NOMO-1 treated with DMSO at 0.1 percent for 48 hours (cell line): ENCODE results near the gene TXNDC2.
A peak's percentile ranks its signal among the peaks of the same experiment; 100 is the strongest.

Experiments
- DNase-seq: peaks from one replicate; lab custom pipeline; 2025; ENCODE audit not compliant: unreplicated experiment; lab: John Stamatoyannopoulos, UW

The TXNDC2 gene

DNA sequence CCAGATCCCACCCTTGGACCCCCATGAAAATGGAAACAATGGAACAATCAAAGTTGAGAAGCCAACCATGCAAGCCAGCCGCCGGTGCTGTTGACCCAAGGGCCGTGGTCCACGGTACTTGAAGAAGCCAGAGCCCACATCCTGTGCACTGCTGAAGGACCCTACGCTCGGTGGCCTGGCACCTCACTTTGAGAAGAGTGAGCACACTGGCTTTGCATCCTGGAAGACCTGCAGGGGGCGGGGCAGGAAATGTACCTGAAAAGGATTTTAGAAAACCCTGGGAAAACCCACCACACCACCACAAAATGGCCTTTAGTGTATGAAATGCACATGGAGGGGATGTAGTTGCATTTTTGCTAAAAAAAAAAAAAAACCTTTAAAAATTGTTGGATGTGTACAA lies 26.5 kb upstream of the TXNDC2 start:
- DNase-seq, result no peak

DNA sequence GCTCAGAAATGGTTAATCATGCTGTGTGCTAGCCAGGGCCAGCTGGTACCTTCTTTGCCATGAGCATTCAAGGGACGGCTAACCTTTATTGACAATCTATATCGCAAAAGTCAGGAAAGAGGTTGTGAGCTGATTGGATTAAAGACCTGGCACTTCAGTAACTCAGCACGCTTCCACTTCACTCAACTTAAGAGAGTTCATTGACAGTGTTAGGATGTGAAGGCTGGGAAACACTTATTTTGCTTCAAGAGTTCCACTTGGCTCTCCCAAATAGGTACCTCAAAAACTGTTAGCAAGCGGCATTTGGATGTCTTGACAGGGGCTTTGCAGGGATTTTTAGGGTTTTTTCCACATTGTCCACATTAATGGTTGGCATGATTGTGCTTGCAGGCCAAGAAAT lies 25.1 kb upstream of the TXNDC2 start:
- no peak for DNase-seq

DNA sequence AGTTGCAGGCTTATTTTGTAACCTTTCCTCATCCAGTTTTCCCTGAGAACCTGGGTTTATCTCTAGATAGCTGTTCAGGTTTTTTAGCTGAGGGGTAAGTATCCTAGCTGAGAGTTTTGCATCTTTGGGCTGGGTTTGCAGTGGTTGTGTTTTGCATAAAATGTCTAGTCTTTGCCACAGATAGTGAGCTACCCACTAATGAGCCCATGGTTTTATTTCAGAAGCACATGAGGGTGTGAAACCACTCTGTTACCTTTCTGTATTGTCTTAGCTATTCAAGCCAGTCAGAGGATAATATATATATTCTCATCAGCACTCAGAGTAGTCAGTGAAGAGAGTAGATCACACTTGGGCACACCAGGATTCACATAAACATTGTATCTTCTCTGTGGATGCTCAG lies 24.6 kb upstream of the TXNDC2 start:
- no peak for DNase-seq

DNA sequence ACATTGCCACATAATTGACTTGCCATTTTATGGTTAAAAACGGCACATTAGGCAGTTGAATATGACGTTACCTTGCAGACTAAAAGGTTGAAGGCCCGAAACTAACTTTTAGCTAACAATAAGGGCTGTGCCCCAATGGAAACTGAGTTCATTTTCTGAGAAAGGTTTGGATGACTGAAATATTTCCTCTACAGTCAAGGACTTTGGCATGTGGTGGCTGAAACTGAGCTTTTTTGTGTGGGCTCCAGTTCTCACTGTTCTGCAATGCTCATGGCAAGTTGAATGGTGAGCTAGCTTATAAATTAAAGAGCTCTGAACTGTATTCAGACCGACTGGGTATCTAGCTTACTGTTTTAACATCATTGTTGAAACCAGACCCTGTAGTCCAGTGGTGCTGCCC lies 23.8 kb upstream of the TXNDC2 start:
- DNase-seq, result peak; percentile 43

DNA sequence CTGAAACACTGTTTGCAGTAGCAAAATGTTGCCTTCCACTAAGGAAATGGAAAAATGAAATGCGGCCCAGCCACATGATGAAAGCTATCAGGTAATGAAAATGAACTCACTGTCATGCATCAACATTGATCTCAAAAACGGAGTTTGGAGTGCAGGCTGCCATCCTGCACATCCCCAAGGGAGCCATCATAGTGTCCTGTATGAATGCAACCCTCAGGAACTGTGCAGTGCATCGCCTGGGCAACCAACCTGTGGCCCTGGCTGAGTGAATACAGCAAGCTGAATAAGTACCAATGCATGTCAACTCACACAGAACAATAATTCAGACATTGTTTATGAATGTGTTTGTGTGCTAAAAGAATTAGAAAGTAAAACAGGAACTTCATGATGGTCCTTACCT lies 23.1 kb upstream of the TXNDC2 start:
- DNase-seq, result no peak

DNA sequence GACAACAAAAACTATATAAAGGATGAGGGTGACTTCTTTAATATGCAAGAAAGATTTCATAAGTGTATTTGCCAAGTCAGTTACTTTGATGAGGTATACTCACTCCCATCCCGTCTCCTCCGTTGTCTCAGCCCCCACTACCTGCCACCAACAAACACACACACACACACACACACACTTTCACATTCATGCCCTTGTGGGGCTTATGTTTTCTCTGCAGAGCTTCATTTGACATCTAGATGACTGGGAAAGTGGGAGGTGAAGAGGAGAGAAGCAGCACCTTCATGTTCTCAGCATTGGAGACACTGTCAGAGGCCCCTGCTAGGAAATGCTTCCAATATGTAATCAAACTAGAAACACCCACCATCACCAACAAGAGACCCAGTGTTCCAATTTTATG lies 22.5 kb upstream of the TXNDC2 start:
- no peak for DNase-seq

DNA sequence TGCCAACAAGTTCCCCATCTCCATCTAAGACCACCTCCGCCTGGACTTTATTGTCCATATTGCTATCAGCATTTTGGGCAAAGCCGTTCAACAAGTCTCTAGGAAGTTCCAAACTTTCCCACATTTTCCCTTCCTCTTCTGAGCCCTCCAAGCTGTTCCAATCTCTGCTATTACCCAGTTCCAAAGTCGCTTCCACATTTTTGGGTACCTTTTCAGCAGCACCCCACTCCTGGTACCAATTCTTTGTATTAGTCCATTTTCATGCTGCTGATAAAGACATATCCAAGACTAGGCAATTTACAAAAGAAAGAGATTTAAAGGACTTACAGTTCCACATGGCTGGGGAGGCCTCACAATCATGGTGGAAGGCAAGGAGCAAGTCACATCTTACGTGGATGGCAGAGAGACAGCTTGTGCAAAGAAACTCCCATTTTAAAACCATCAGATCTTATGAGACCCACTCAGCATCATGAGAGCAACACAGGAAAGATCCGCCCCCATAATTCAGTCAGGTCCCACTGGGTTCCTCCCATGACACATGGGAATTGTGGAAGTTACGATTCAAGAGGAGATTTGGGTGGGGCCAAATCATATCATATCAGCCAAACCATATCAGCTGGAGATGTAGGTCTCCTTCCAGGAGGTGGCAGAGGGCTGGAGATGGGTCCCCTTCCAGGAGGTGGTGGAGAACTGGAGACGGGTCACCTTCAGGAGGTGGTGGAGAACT lies 19.8 kb upstream of the TXNDC2 start:
- DNase-seq, result no peak

DNA sequence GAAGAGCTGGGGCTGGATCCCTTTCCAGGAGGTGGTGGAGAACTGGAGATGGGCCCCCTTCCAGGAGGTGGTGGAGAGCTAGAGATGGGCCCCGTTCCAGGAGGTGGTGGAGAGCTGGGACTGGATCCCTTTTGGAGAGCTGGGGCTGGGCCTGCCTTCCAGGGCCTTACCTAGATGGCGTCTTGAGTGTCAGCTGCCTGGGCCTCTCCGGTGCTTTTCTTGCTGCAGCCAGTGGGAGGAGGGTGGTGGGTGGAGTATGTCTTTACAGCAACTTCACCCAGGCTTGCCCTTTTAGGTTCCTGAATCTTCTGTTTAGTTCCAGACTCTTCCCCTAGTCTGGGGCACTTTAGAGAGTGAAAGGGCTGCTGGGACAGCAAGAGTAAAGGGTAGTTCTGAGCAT lies 19.1 kb upstream of the TXNDC2 start:
- no peak for DNase-seq

DNA sequence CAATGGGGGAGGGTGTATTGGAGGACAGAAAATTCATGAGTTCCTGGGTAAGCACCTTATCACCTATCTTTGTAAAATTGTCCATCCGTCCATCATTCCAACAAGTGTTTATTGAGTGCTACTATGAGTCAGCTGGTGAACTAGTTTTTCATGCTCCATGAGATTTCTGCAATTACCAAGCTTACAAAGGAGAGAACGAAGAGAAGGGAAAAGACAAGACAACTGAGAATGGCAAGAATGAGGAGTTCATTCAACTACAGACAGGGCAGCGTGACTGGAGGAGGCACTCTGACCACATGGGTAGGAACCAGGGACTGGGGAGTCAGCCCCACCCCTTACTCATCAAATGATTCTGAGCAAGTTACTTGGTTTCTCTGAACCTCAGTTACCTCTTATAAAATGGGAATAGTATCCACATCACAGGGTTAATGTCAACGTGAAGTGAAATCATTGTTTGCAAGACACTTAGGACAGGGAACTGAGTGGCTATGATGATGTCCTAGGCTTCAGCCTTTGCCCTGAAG lies 18.6 kb upstream of the TXNDC2 start:
- DNase-seq, result no peak

DNA sequence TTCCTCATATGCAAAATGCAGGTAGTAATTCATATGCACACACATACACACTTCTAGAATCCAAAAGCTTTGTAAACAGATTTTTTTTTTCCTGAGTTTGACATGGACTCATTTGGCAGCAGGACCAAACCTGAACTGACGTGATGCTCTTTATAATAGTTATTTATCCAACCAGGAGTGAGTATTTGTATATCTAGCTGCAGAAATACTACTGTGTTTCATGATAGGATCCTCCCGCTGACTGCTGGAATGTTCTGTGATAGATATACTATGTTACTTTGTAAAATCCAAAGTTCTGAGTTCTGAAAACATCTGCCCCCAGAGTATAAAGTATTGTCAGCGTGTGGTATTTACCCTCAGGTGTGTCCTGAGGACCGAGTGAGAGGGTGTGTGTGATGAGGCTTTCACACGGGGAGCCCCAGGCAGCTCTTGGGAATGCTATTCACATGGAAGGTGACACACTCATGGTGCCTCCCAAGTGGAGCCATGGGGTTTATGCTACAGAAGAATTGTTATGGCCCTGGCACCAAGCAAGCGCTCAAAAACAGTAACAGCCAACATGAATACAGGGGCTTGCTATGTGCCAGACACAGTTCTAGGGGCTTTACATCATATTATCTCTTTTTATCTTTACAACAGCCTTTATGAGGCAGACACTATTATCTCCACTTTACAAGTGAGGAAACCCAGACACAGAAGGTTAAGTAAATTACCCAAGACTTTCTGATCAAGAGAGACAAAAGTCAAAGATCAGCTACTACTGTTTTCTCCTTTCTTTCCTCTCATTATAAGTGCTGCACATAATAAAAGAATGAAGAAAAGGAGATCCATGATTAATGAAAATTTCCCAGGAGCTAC lies 16.7 kb upstream of the TXNDC2 start:
- peak; percentile 24 for DNase-seq

DNA sequence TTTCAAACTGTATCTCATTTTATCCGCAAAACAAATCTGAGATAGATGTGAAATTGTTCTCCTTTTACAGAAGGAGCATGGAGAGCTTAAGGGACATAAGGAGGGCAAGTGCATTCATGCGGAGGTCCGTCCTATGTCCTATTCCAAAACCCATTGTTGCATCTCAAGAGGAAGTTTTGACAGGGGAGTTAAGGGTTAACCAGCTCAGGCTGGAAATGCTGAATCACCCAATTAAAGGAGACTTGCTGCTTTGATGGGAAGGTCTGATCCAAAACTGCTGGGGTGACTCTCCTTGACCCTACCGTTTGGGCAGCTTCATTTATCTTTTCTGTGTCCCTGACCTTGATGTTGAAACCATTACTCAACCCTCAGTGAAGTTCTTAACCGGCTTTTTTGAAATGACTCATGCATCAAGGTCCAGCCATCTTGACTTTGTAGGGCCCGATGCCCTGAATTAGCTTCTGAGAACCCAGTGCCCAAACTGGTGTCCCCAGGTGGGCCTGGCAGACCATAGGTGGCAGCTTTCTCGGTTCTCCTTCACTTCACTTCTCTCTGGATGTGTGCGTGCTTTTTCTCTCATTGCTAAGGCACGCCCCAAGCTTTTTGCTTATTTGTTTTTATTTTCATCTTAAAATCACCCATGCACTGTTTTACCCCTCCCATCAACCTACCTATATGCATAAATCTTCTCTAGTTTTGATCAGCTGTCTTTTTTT lies 15.9 kb upstream of the TXNDC2 start:
- DNase-seq, result peak; percentile 99

DNA sequence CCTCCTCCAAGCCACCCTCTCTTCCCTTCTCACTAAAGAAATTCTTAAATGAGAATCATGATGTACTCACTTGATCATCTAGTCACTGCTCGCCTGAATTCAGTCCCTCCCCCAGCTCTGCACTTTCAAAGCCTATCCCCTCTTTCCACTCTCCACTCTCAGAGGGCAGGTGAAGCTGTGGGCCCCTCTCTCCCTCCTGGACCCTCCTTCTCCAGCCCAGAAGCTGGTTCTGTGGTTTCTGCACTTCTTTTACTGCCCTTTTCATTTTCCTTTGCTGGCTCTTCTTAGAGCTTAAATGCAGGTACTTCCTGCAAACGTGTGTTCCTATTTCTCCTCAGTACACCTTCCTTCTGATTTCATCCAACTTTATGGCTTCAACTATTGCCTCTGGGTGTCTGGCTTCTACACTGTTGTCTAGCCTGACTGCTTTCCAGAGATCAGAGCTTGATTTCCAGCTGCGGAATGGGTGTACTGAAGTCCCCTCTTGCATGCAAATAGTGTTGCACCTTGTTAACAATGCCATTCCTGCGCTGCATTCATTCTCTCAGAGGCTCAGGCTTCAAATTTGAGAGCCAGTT lies 15.3 kb upstream of the TXNDC2 start:
- DNase-seq, result no peak

DNA sequence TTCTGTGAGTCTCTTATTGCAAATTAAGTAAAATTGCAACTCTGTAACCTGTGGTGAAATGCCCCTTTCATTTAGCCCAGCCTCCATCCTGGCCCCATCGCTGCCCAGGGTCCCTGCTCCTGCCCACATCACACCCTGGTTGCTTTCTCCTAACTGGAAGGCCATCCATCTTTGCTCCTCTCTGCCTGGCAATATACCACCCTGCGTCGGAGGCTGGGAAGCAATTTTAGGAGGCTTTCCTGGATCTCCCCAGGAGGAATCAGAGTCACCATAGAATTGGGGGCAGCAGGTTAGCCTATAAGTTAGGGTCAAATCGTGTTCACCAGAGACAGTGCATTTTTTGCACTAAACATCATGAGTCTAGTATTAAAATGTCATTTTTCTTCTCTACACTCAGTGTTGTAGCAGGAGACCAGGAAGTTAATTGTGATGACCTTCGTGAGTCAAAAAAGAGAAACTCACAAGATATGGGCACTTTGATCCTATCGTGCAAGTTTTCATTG lies 14.5 kb upstream of the TXNDC2 start:
- DNase-seq, result peak; percentile 13

DNA sequence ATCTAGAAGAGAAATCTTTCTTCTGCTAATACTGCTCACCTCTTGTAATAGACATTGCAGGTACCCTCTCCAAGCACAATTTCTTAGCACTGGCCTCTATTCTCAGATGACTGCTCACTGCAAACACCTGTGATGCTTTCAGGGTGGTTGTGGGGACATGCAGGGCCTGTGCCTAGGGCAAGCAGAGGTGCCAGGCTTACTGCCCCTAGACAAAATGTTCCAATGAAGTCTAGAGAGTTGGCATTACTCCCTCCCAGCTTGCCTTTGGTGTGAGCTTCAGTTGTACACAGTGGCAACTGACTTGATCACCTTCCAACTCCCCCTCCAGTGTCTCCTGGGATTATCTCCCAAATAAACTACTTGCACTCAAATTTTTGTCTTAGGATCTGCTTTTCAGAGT lies 12.9 kb upstream of the TXNDC2 start:
- no peak for DNase-seq

DNA sequence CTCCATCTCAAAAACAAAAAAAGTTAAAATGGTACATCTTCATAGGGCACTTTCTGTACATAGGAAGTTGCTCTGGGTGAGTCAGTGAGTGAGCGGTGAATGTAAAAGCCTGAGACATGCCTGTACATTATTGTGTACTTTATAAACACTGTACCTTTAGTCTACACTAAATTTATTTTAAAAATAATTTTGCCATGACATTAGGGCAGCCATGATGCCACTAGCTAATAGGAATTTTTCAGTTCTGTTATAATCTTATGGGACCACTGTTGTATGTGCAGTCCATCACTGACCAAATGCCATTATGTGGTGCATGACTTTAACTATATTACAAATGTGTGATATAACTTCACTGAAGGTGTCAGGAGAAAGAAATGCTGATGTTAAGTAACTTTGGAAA lies 11.0 kb upstream of the TXNDC2 start:
- DNase-seq, result no peak

DNA sequence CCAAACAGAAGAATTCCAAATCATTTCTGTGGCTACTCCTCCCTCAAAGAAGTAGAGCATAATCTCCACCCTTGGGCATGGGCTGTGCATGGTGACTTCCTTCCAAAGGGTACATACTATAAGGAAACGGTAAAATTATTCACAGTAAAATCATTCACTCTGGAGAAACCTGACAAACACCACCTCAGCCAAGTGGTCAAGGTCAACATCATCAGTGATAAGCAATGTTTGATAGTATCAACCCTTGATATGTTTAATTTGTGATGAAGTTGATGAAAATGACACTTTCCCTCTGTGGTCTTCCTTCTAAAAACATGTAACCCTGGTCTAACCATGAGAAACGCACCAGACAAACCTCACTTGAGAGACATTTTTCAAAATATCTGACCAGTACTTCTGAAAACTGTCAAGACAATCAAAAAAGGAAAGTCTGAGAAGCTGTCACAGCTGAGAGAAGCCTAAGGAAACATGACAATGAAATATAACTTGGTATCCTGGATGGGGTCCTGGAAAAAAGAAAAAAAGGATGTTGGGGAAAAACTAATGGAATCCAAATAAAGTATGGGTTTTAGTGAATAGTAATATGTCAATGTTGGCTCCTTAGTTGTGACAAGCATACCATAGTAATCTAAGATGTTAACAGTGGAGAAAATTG lies 9.4 kb upstream of the TXNDC2 start:
- no peak for DNase-seq

DNA sequence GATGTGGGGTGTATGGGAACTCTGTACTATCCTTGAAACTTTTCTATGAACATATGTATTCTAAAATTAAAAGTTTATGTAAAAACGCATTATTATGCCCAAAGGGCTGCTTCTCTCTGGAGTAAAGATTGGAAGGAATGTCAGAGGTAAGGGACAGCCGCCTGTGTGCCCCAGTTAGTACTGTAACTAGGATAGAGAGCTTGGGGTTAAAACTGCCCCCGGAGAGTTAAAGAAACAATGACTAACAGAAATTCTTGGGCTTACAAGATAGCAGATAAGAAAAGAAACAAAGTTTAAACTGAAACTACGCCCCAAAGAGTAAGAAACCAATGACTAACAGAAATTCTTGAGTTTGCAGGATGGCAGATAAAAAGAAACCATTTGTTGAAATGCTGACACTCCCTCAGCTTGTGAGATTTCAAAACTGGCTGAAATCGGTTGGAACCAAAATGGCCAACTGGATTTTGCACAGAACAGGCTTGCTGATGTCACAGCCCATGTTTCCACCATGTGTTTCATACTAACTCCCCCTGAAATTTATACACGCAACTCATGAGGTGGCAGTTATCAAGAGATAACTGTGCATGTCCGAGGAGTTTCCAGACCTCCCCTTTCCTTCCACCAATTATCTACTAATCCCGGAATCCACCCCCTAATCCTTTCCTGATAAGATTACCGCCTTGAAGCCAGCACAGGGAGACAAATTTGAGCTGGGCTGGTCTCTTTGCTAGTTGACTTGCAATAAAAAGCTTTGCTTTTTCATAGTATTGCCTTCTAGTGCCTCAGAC lies 8.7 kb upstream of the TXNDC2 start:
- DNase-seq, result no peak

DNA sequence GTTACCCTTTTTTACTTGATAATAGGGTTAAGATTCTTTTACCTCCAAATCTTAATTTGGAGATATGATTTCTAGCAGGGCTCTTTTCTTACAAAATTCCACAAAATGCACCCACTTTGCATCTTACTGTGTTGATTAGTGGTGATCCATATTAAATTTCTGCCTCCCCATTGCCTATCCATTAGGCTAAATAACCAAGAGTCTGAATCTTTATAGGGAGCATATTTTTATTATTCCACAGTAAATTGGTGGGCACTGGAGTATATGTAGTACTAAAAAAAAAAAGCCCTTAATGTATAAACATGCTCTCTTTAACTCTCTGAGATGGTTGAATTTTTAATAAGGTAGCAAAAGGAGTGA lies 8.1 kb upstream of the TXNDC2 start:
- DNase-seq, result no peak

DNA sequence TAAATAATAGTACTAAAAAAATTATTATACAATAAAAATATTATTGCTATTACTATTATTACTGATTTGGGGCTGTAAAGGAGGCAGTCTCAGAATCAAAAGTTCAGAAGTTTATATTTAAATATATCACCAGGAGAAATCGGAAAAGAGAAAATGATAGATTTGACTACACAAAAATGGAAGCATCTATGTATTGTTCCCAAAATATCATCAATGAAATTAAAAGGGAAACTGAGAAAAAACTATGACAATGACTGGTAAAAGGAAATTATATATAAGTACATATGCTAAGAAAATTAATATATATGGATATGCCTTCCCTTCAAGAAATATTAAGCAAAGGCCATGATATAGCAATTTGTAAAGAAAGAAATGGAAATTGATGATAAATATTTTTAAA lies 7.7 kb upstream of the TXNDC2 start:
- no peak for DNase-seq

DNA sequence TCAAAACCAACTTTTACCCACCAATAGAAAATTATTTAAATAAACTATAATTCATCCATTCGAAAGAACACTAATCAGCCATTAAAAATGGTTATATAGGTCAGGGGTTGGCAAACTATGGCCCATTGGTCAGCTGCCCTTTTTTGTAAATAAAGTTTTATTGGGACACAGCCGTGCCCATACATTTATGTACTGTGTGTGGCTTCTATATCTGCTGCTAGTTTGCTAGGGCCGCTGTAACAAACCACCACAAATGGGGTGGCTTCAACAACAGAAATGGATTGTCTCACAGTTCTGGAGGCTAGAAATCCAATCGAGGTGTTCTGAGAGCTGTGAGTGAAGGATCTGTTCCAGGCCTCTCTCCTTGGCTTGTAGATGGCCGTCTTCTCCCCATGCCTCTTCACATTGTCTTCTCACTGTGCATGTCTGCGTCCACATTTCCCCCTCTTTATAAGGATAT lies 7.0 kb upstream of the TXNDC2 start:
- no peak for DNase-seq
